ENCODE measurements around the gene USP47.
A peak's percentile ranks its signal among the peaks of the same experiment; 100 is the strongest.

USP47 gene

GRCh38 chr11:11937433-11937832 lies 95.7 kb downstream of the USP47 start:
- H3K27me3 ChIP-seq (replicated peaks), result no peaks in the 10 kb centered on the region
- in situ Hi-C loops (cut with HindIII; ENCODE audit: low pct_ligation_motif_present, low sequenced_read_pairs), result no loop called here
- no peak overlapping the region for H3K27ac ChIP-seq
- H3K36me3 ChIP-seq (replicated peaks), result peaks cover 24% of the 10 kb centered on the region
- H3K4me3 ChIP-seq (ENCODE audit: low read depth, low read length), result no peak overlapping the region
- no peak for TF ChIP-seq CTCF (IDR thresholded peaks at IDR 0.05; ENCODE audit: low read depth, low read length, missing control alignments)
- DNase-seq, result no peak

- no peak overlapping the region for H3K27ac ChIP-seq
- in situ Hi-C loops (cut with HindIII; ENCODE audit: low pct_ligation_motif_present, low sequenced_read_pairs), result no loop called here
- H3K27me3 ChIP-seq (replicated peaks), result no peaks in the 10 kb centered on the region
- peaks cover 29% of the 10 kb centered on the region for H3K36me3 ChIP-seq (replicated peaks)
- no peak for TF ChIP-seq CTCF (IDR thresholded peaks at IDR 0.05; ENCODE audit: low read depth, low read length, missing control alignments)
- no peak overlapping the region for H3K4me3 ChIP-seq (ENCODE audit: low read depth, low read length)
- no peak for DNase-seq
These were observed 96.2 kb downstream of the USP47 start for GRCh38 chr11:11937957-11938356.

- no peak for DNase-seq
- no peak for TF ChIP-seq CTCF (IDR thresholded peaks at IDR 0.05; ENCODE audit: low read depth, low read length, missing control alignments)
- Histone ChIP-seq H3K4me3 (ENCODE audit: low read depth, low read length) (no peak overlapping the region), H3K27me3 (replicated peaks) (no peaks in the 10 kb centered on the region), H3K27ac (no peak overlapping the region), H3K36me3 (replicated peaks) (peaks cover 24% of the 10 kb centered on the region)
- in situ Hi-C loops (cut with HindIII; ENCODE audit: low pct_ligation_motif_present, low sequenced_read_pairs), result no loop called here
These were observed 98.8 kb downstream of the USP47 start for GRCh38 chr11:11940551-11940950.

- DNase-seq, result no peak
- in situ Hi-C loops (cut with HindIII; ENCODE audit: low pct_ligation_motif_present, low sequenced_read_pairs), result no loop called here
- TF ChIP-seq CTCF (IDR thresholded peaks at IDR 0.05; ENCODE audit: low read depth, low read length, missing control alignments), result no peak
- peaks cover 24% of the 10 kb centered on the region for H3K36me3 ChIP-seq (replicated peaks)
- no peaks in the 10 kb centered on the region for H3K27me3 ChIP-seq (replicated peaks)
- no peak overlapping the region for H3K4me3 ChIP-seq (ENCODE audit: low read depth, low read length)
- no peak overlapping the region for H3K27ac ChIP-seq
These were observed 100.9 kb downstream of the USP47 start for GRCh38 chr11:11942668-11943067.

- no peak for TF ChIP-seq CTCF (IDR thresholded peaks at IDR 0.05; ENCODE audit: low read depth, low read length, missing control alignments)
- Histone ChIP-seq H3K27ac (no peak overlapping the region), H3K36me3 (replicated peaks) (peaks cover 16% of the 10 kb centered on the region), H3K27me3 (replicated peaks) (no peaks in the 10 kb centered on the region), H3K4me3 (ENCODE audit: low read depth, low read length) (no peak overlapping the region)
- DNase-seq, result no peak
- in situ Hi-C loops (cut with HindIII; ENCODE audit: low pct_ligation_motif_present, low sequenced_read_pairs), result no loop called here
These were observed 102.7 kb downstream of the USP47 start for GRCh38 chr11:11944444-11944843.

- TF ChIP-seq CTCF (IDR thresholded peaks at IDR 0.05; ENCODE audit: low read depth, low read length, missing control alignments), result no peak
- peak; percentile 49 for DNase-seq
- Histone ChIP-seq H3K27ac (peak overlapping the region; percentile 61), H3K4me3 (ENCODE audit: low read depth, low read length) (no peak overlapping the region), H3K36me3 (replicated peaks) (peaks cover 18% of the 10 kb centered on the region), H3K27me3 (replicated peaks) (no peaks in the 10 kb centered on the region)
- in situ Hi-C loops (cut with HindIII; ENCODE audit: low pct_ligation_motif_present, low sequenced_read_pairs), result no loop called here
These were observed 104.4 kb downstream of the USP47 start for GRCh38 chr11:11946180-11946579.
